B cell (primary cell): ENCODE measurements around the gene HOXD9.

Experiments
- EZH2 ChIP-seq: IDR thresholded peaks from 2 replicates; pipeline ENCODE4 v1.6.1; 2012; ENCODE audit warnings: borderline replicate concordance, low read depth, mild to moderate bottlenecking, moderate library complexity, low read length; ENCODE audit not compliant: insufficient read depth, poor library complexity, severe bottlenecking
- TF ChIP-seq, protein P1 (sequence below): fragments of 200-600 bp; IDR thresholded peaks from one replicate; pipeline ENCODE4 v1.8.0; 2022; ENCODE audit warnings: antibody characterized with exemption, mild to moderate bottlenecking

DNA sequence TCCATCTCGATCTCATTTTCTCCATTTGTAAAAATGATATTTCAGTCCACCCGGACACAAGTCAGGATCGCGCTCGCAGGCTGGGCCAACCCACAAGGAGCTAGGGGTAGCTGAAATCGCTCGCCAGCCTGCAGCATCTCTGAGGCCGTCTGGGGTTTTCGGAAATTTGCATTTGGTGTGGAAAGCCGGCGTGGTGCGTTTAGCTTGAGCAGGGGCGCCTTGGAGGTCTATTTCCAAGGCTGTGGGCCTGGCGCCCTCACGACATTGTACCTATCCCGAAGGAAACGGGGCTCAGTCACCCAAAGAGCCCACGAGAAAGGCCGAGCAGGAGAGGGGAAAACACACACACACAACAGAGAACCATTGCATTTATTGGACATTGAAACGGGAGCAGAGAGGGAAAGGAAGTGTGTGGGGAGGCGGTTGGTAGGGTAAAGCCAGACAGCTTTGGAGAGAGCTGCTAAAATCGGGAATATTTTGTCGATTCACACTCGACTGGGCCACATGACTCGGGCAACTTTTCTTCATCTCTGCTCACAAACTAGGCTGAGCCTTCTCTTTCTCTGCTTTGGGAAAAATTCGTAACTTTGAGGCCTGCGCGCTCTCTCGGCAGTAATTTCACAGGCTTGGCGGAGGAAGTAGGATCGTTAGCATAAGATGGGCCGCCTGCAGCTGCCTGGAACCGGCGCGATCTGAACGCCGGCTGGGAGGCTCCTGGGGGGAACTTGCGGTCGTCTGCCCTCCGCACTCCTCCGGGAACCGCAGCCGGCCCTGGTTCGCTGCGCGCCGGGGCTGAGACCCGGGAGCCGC lies 5.9 kb downstream of the HOXD9 start:
- TF ChIP-seq, protein P1, sequence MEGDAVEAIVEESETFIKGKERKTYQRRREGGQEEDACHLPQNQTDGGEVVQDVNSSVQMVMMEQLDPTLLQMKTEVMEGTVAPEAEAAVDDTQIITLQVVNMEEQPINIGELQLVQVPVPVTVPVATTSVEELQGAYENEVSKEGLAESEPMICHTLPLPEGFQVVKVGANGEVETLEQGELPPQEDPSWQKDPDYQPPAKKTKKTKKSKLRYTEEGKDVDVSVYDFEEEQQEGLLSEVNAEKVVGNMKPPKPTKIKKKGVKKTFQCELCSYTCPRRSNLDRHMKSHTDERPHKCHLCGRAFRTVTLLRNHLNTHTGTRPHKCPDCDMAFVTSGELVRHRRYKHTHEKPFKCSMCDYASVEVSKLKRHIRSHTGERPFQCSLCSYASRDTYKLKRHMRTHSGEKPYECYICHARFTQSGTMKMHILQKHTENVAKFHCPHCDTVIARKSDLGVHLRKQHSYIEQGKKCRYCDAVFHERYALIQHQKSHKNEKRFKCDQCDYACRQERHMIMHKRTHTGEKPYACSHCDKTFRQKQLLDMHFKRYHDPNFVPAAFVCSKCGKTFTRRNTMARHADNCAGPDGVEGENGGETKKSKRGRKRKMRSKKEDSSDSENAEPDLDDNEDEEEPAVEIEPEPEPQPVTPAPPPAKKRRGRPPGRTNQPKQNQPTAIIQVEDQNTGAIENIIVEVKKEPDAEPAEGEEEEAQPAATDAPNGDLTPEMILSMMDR, result no peak
- TF ChIP-seq EZH2, result peak; percentile 55
